OCI-M2 (cell line): ENCODE results near the gene CPXM2.

Experiments
- DNase-seq: peaks from one replicate; lab custom pipeline; 2025; ENCODE audit not compliant: unreplicated experiment; lab: John Stamatoyannopoulos, UW

The CPXM2 gene

DNA sequence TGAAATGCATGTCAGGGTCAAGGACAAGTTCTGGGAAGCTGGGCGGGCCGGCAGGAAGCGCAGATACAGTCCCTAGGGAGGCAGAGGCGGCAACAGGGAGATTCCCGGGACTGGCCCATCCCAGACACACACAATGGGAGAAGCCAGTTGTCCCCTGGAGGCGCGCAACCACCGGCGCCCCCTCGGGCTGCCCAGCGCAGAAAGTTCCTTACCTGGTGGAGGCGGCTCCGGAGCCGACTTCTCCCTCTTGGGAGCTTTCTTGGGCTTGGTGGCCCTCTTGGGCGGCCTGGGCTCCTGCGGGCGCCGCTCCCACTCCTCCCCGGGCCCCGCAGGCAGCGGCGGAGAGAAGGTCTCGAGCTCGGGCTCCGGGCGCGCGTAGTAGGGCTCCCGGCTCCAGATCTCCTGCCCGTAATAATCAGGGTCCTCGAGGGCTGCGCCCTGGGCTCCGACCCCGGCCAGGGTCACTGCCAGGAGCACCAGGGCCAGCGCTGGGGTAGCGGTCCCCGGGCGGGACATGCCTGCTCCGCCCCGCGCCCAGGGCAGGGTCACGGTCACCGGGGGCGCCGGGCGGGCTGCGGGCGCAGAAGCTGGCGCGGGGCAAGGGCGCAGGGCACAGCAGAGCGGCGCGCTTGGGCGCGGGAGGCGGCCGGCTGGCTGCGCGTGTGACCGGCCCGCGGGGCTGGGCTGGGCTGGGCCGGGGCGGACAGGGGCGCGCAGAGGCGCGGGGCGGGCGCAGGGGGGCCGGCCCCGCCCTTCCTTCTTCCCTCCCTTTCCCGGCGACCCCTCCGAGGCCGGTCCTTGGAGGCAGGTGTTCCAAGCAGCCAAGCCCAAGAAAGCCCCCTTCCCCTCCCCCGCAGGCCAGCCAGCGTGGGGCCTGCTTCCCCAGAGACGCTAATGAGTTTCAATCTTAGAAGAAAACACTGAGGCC, at the start of gene CPXM2:
Gene CPXM2, minus strand, starts transcription at position 664 of the 928 bp plus-strand sequence. Its CDS starts 148 bp downstream, at position 516.
- DNase-seq, result no peak

DNA sequence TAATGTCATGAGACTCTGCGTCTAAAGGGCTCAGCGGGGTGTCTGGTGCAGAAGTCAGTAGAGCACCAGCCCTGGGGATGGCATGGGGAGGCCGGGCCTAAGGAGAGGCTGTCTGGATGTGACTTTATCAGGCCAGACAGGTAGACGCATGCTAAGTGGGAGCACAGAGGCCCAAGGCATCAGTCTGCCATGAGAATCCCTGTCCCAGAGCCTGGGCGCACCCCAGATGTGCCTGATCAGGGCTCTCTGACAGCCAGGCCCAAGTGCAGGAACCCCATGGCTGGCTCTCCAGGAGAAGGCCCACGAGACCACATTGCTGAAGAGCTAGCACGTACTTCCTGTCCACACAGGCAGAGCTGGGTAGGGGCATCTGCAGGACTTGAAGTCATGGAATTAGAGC, 48.0 kb upstream of the CPXM2 start:
- no peak for DNase-seq

DNA sequence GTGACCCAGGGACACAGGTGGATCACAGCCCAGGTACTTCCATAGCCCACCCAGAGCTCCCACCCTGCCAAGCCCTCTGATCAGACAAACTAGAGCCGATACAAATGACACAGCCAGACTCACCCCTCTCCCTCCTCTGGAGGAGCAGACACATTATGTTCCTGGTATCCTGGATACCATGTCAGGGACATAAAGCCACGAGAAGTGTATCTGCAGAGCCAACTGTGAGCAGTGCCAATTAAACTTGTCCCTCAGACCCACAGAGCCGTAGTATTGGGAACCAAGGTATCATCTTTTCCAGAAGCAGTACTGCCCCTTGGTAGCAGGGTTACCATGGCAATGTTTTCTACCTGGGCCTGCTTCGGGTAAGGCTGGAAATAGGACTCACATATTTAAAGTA, 47.3 kb upstream of the CPXM2 start:
- no peak for DNase-seq

DNA sequence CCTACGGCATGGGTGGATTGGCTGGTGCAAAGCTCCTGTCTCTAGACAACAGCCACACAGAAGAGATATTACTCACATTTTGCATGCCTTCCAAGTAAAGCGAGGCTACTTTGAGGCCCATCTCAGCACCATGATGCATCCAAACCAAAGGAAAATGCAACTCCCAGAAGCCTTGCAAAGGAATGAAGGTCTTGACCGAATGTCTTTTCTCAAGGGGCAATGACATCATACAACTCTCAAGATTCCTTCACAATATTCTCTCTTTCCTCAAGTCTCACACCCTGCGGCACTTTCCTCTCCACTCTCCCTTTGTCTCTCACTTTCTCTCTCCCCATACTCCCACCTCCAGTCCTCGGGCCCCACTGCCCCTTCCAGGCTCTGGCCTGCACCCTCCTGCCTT, 44.8 kb upstream of the CPXM2 start:
- no peak for DNase-seq

DNA sequence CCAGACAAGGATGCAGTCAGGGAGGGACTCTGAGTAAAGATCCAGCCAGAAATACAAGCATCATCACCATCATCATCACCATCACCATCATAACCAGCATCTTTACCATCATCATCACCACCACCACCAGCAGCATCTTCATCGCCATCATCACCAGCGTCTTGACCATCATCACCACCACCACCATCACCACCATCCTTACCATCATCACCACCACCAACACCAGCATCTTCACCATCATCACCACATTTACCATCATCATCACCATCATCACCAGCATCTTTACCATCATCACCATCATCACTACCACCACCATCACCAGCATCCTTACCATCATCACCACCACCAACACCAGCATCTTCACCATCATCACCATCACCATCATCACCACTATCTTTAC, 44.1 kb upstream of the CPXM2 start:
- DNase-seq, result no peak

DNA sequence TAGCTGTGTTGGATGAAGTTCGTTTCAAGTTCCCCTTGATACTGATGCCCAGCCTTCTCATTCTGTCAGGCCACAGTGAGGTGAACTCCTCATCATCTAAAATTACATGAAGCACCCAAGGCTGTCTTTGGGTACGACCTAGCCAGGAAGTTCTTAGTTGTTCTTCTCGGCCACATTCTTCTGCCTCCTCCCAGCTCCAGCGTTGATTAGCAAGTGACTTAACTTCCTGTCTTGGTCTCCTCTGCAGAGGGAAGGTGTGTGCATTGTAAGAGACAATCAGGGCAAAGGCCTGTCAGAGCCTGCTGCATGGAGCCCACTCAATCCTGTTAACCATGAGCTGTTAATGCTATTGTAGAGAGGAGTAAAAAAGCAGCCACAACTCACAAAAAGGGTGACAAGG, 43.2 kb upstream of the CPXM2 start:
- no peak for DNase-seq

DNA sequence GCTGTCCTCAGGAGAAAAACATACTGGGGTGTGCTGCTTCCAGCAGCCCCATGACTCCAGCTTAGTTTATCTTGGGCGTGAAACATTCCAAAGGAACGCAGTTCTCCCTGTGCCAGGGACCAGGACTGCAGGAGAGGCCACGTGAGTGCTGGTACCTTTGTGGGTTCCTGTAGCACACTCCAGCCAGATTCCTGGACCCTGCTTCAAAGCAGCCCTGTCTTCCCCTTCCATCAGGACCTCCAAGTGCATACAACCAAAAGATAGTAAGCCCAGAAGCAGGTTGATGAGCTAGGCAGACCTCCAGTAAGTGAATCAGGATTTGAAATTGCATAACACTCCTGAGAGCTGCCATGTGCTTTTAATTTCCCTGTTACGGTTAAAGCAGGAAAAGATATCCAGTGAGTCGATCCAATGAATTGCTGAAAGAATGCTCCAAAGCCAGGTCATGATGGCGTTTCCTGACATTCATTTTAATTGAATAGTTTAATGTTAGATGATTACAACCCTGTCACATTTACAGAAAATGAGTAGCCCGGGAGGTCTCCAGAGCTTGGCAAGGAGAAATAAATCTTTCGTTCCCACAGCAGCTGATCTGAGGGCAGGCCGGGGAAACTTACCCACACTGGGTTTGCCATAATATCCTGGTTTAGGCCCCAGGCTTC, 38.9 kb upstream of the CPXM2 start:
- DNase-seq, result no peak

DNA sequence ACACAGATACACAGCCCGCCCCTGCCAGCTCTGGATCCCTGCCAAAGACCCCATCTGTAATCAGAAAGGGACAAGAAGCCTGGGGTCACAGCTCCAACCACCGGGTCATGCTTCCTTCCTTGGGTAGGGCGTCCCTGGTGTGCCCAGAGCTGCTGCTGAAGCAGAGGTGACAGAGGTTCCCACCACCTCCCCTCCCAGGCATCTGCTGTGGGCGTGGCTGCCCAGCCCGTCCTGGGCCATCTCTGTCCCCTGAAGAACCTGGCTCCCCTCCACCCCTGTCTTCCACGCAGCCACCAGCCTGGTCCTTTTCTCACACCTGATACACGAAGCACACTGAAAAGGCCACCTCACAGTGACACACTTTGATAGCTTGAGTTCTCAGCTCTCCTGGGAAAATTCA, 38.2 kb upstream of the CPXM2 start:
- no peak for DNase-seq

DNA sequence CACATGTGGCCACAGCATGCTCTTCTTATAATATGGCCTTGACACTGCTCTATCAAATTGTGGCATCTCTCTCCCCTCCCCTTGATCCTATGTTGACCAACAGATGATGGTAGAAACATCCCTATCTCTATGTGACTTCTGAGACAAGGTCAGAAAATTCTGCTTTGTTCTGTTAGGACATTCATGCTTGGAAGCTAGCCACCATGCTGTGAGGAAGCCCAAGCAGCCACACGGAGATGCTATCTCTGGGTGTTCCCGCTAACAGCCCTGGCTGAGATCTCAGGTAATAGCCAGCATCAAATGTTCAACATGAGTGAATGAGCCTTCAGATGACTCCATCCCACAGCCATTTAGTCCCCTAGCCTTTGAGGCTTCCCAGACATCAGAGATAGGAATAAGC, 36.8 kb upstream of the CPXM2 start:
- no peak for DNase-seq

DNA sequence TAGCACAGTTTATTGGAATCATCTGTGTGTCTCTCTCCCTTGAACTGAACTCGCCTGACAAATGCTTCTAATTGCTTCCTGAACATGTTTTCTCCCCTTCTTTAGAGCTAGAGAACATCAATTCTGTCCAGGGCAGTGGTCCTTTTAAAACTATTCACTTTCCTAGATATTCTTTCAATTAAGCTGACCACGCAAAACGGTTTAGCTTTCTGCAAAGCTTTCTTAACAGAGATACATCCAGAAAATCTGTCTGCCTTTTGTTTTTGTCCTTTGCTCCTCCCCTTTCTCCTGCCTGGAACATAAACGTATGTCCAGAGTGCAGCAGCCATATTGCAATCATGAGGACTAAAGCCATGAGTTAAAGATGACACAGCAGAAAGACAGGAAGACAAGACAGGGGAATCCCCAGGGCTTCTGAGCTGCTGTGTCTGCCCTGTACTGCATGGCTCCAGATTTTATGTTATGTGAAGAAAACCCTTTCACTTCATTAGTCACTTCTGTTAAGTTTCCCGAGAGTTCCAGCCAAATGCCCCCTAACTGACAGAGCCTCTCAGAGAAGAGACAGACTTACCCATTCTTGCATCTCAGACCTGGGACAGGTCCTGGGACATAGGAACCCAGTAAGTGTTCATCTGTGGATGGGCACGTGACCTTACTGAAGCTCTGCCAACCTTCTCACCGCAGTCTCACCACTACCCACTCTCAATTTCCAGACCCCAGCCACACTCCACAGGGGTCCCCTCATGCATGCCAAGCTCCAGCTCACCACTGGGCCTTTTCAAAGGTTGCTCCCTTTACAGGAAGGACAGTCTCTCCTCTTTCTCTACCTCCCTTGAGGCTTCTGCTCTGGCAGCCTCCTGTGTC, 35.0 kb upstream of the CPXM2 start:
- DNase-seq, result no peak

DNA sequence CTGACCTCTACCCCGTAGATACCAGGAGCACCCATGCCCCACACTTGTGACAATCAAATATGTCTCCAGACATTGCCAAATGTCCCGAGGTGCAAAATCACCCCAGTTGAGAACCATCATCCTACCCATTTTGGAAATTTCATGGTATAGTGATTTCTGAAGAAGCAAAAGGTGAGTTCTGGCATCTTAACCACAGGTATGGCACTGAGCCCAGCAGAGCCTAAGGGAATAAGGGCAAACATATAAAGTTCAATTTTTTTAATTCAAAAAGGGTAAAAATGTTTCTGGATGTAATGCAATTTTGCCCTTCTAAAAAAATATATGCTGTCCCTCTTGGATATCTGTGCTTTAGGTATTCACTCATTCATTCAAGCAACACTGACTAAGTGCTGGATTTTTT, 30.5 kb upstream of the CPXM2 start:
- no peak for DNase-seq

DNA sequence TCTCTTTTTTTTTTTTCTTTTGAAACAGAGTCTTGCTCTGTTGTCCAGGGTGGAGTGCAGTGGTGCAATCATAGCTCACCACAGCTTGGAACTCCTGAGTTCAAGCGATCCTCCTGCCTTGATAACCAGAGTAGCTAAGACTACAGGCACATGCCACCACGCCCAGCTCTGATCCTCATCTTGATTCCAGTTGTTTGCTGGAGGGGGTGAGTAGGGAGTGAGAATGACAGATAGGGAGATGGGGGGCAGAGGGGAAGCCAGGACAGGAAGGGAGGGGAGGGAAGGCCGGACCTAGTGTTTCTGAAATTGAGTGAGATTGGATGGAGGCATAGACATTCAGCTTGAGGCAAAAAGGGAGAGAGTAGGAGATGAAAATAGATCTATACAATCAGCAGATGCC, 25.2 kb upstream of the CPXM2 start:
- DNase-seq, result no peak

DNA sequence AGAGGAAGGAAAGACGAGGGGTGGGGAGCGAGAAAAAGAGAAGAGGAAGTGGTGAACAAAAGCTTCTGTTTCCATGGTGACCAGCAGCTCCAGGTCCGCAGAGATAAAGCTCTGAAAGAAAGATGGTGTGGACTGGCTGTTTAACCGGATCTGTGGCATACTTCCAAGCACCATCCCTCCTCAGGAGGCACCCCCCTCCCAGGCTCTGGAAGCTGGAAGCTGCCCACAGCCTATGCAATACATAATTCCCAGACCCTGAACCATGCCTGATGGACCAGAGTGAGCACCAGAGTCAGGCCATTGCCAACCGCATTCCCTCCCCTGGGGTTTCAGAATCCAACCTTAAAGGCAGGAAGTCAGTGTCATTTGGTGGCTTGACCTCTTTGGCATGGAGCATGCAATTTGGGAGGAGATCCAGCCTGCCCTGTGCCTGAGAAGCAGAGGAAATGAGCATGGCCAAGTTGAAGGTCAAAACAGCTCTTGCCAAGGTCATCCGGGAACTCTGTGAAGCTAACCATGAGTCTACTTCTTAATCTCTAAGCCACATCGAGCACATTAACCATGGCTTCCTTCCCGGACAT, 22.2 kb upstream of the CPXM2 start:
- DNase-seq, result no peak

DNA sequence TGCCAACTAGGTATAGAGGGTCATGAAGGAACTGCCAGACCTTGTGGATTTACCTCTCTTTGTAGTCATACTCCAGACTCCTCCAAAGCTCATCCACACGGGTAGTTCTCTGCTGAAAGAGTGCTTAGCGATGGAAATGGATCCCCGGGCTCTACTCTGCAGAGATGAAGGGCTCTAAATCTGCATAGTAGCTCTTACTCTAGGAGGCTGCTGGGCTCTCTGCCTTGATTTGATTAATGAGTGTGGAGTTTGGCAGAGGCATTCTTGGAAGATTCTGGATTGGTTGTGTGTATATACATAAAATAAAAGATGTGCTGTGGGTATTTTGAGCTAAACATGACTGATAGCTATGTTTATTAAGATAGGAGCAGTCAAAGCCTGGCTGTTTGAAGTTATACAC, 21.3 kb upstream of the CPXM2 start:
- no peak for DNase-seq

DNA sequence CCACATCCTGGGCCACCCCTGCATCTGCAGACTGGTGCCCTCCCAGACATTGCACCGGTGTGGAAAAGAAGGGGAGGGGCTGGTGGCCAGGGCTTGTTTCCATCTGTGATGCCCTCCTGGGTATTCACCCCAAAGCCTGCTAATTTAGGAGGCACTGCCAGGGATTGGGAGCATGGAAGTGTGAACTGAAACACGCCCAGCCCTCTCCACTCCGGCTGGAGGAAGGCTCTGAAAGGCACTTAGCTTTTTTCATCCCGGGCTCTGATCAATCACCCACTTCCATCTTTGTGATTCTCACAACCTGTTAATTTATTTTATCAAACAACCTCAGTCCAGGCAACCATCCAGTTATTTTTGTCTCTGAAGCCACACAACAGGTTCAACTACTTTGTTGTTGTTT, 20.9 kb upstream of the CPXM2 start:
- DNase-seq, result no peak

DNA sequence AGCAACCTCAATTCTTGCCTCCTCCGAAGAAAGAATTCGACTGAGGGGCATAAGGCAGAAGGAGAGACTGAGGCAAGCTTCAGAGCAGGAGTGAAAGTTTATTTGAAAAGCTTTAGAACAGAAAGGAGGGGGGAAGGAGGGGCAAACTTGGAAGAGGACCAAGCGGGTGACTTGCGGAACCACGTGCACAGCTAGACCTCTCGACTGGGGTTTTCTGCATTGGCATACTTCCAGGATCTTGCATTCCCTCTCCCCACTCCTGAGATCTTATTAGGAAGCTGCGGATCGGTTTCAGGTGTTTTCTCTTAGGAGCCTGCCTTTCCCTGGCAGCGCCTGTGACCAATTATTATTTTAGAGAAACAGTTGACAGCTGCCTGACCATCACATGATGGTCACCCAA, 20.3 kb upstream of the CPXM2 start:
- DNase-seq, result no peak

DNA sequence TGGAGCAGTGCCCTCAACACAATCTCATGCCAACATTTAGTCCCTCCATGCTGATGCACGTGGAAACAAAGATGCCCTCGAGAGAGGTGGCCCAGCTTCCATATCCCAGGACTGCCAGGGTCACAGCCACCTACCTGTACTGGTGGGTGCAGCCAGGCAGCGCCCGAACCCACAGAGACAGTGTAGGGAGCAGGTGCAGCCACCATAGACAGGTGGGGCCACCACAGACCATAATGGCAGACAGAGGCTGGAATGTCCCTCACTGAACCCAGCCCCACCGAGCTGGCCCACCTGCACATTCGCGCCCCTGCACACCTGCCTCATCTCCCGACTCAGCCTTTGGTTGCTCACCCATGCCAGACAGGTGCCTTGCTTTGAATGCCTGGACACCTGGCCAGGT, 18.3 kb upstream of the CPXM2 start:
- DNase-seq, result no peak

DNA sequence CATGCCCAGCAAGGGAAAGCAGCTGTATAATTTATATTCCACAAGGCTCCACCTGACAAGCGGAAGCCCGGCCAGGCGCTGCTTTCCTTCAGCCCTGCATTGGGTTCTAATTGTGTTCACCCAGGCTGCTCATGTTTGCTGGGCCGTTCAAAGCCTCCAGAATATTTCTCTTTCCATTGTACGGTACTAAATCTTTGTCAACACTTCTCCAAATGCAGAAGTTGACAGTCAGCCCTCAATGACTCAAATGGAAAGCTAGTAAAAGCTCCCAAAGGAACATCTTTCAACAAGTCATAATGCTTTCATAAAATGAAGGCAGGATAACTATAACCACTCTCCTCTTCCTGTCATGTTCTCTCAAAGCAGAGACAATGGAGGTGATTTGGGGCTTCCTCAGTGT, 17.8 kb upstream of the CPXM2 start:
- DNase-seq, result no peak

DNA sequence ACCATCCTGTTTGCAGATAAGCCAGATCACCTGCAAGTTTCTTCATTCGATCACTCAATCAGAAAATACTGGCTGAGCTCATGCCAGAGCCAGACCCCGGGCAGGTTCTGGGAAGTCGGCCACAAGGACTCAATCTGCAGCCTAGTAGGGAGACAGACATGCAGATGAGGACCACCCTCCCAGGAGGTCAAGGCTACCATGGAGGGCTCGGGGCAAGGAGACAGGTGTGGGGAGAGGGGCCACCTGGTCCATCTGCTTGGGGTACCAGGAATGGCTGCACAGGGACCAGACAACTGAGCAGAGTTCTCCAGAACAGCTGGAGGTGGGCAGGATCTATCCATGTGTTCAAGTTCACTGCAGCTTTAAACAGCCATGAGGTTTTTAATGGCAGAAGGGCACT, 16.8 kb upstream of the CPXM2 start:
- no peak for DNase-seq

DNA sequence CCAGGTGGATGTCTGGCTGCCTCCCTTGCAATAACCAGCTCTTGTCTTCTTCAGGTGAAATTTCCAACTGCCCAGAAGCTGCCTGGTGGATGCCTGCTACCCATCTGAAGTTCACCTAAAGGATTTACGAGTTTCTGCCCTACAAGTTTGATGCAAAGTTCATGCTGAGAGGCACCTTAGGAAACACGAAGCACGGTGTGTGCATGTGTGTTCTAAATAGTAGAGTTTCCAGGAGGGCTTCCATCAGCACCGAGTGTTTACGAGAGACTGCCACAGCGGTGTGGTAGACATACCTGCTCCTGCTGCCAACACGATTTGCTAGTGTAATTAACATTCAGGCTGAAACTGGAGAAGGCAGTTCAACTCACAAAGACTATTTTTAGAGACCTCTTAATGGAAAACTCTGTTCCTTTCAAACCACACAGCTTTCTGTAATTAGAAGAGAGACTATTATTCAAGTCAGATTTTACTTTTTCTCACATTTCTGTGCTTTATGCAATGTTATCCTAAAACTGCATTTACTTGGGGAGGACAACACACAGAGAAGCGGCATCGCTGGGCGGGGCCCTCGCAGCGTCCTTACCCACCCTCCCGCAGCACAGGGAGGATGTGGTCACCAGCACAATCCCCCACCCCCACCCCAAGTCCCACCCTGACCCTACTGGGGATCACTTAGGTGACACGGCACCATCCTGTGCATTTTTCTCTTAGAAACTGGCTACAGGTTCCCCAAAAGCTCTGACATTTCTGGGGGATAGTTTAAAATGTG, 15.5 kb upstream of the CPXM2 start:
- DNase-seq, result no peak

DNA sequence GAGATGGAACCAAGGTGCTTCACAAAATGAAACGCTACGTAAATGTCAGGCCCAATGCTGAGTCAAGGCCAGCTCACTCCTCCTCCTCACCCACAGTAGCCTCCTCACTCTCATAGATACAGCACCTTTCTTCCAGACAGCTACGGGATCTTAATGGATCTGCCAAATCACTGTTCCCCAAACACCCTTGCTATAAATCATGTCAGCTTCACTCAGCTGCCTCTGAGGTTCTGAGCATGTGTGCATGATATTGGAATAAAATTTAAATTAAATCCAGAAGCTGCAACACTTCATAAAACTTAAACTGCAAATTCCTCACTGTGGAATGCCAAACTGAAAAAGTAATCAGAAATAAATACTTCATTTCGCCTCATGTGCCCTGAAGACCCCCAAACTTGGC, 14.7 kb upstream of the CPXM2 start:
- DNase-seq, result no peak
